ENCODE data around the gene VPS72.
A peak's percentile ranks its signal among the peaks of the same experiment; 100 is the strongest.

VPS72 gene

DNA sequence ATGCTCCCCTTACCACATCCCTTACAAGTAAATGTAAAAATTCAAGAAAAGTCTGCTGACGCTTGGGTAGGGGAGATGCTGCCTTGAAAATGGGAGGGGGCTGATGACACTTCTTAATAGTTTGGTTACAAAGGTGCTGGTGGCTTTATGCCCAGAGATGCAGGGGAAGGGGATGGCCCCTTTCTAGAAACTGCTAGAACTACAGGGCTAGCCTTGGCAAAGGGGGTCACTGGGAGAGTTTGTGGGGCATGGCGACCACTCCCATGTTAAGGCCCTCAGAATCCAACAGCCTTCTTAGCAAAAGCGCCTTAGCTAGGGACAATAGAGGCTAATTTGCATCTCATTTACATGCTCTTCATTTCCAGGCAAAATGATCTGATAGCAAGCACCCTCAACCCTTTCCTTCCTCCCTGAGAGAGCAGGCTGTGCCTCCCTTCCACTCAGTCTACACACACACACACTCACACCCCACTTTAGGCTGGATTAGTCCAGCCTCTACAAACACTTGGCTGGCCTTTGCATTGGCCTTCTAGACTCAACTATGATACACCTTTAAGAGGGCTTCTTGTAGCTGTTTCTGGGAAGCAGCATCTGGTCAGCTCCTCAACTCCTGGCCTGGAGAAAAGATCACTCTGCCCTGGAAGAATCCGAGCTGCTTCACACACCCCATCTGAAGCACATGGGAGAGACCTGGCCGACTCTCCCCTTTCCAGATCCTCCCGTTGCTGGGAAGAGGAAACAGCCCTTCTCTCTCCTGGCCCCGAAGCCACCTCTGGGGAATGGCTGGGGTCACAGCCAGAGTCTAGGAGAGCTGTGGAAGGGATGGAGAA, 45.3 kb downstream of the VPS72 start:
- no peak for DNase-seq

DNA sequence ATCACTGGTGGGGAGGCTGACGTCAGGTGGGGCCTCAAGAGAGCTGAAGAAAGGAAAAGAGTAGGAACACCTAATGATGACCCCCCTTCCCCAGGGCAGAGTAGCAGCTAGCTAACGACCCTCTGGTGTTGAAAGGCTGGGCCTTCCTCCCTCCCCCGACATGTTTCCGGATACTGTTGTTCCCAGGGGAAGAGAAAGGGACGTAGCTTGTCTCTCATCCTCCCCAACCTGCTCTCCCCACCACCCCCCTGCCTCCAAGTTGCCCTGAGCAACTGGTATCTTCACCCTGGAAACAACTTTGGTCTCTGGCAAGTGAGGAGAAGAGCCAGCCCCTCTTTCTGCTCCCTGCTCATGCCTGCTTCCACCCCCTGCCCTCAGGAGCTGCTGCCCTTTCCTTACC, 46.0 kb downstream of the VPS72 start:
- DNase-seq: no peak

DNA sequence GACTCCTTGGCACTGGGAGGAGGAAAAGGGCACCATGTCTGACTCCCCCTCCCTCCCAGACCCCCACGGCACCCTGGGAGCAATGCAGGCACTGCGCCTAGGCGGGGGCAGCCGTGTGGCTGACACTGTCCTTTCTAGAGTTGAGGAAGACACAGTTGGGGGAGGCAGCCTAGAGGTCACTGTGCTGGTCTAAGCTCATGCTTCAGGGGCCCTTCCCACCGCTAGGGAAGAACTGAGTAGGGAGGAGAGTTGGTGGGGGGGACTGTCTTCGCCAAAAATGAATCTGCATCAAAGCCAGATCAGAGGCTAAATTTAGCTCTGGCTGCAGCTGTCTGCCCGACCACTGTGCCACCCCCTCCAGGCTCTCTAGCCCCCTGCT, 47.0 kb downstream of the VPS72 start:
- no peak for DNase-seq

DNA sequence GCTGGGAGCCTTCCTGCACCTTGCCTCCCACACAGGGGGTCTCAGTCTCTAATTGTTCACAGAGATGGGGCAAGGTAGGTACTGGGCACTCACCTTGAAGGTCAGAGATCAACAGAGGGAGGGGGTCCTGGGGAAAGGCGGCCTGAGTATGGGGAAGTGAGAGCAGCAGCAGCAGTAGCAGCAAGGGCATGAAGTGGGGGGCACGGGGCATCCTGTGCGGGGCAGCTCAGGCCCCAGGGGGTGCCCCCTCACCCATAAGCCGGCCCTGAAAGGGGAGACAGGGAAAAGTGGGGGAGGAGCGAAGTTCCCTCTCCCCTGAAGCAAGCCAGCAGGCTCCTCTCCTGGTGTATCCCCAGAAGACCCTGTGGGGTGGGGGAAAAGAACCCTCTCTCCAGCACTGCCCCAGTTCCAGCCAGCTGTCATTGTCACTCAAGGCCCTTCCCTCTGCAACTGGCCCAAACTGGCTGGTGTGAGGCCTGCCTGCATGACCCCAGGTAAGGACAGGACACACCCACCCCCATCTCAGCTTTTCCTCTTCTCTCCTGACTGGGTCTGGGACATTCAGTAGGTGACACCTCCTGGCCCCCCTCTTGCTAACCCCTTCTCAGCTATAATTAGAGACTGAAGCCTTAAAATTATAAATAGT, 47.5 kb downstream of the VPS72 start:
- no peak for DNase-seq

DNA sequence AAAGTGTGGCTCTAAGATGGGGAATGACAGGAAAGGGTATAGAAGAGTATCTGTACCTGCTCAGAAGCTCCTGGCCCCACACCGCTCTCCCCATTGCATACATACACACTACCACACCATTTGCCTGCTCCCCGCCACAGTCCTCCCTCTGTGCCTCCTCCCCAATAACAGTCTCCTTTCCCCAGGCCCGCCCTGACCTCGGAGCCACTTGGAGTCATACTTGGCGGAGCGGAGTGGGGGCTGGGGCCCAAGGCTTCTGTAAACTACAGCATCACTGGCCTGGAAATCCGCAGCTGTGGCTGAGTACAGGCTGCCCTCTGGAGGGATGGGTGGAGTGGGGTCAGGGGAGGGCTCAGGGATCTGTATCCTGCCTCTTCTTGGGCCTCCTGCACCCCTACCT, 52.2 kb downstream of the VPS72 start:
- no peak for DNase-seq

DNA sequence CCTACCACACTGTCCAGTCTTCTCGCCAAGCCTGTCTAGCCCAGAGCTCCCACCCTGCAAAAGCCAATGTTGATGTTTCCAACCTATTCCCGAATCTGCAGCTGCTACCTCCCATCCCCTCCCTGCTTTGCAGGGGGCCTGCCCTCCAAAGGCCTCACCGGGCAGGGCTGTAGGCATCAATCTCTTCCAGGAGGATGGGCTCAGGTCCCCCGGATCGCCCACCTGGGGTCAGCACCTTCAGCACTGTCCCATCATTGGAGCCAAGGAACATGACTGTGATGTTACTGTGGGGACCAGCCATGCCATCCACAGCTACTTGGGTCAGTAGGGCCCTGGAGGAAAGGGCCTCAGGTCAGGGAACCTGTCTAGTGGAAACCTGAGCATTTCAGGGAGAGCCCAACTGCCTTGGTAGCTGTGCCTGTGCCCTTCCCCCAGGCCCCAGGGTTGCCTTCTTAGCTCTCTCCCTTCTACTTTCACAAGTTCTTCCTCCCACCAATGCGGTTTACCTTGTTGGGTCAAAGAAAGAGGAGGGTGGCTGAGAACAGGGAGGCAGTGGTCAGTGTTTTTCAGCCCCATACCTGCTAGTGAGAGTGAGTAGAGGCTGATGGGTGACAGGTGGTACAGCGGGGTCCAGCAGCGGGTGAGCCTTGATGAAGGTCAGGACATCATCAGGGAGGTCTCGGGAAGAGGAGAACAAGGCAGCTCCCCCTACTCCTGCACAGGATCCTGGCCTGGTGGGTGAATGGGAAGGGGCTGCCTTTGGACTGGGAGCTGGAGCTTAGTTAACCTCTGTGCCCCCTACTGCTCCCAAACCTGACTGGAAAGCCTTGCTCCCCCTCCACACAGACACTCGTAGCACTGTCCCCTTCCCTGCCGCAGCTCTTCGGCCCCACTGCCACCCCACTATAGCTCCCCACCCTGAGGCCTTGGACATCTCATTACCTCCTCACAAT, 54.3 kb downstream of the VPS72 start:
- DNase-seq: no peak

DNA sequence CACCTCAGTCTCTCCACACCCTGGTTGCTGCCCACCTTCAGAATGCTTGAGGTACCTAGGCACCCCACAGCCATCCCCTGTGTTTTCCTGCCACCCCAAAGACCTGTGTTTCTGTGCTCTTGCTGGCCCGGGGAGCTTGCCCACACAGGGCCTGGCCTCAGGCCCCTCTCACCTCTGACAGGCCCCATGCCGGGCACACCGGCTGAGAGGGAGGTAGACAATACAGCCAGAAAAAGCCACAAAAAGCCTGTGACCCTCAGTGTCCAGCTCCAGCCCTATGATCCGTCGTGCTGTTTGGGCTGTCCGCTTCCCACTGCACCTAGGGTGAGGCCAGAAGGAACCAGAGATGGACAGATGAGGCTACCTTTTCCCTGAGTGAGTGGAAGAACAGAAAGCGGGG, 55.0 kb downstream of the VPS72 start:
- DNase-seq: no peak

DNA sequence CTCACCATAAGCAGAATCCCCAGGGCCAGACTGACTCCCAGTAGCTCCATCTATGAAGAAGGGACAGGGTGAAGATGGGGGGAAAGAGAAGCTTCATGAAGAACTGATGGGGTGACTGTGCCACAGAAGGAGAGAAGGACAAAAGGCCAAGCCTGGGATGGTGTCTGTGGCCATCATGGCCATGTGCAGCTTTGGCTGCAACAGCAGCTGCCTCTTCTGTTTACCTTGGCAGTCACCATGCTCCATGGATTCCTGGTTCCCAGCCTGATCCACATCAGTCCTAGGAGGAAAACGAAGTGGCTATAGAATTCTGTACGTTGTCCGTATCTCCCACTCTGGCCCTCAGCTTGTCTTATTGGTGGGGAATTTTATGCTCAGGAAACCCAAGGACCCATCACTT, 55.6 kb downstream of the VPS72 start:
- DNase-seq: no peak

DNA sequence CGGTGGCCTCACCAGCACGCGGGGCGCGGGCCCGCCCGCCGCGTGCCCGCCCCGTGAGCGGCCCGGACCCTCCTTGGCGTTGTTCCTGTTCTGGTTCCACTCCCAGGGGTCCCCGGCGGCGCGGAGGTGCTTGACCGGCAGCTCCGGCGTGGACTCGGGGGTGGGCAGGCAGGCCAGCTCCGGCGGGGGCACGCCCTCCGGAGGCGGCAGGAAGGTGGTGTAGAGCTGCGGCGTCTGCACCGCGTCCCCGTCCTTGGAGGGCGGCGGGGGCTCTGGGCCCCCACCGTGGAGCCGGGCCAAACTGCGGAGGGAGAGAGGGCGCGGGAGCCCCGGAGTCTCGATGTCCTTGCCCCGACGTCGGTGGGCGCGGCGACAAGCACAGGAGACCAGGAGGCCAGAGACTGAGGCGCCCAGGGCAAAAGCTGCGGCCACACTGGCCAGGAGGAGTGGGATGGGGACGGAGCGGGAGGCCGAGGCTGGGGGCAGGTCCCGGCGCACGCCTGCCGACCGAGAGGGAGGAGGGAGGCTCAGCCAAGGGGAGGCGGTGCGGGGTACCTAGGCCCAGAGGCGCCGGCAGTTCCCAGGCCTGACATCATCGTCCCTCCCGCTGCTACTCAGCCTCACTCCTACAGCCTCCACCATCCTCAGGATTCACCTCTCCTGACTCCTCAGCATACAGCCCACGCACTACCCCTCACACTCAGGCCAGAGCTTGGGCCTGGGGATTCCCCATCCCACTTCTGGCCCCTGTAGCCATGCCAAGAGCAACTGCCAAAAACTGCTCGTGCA, 56.8 kb downstream of the VPS72 start:
- no peak for DNase-seq

DNA sequence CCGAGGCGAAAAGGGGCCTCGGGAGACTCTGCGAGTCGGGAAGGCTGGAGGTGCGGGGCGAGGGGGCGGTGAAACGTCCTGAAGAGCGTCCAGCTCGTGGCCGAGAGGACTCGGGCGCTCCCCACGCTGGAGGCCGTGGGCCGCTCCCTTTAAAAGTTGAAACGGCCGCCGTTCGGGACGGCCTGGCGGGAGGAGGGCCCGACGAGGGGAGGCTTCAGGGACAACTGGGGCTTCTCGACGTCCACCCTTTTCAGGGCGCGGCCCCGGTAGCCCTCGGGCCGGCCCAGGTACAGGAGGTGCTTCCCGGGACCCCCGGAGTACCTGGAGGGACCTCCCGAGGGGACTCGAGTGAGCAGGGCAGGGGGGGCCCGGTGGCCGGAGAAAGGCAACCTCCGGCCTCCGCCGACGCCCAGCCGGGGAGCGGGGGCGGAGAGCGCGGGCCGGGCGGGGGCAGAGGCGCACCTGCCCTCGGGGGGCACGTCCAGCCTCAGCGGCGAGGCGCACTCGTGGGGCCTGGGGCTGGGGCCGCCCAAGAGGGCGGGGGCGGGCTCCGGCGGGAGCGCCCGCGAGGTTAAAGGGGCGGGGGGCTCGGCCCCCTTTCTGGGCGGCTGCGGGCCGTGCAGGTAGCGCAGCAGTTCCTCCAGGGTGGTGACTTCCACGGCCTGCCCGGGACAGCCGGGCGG, 57.5 kb downstream of the VPS72 start:
- DNase-seq: no peak

DNA sequence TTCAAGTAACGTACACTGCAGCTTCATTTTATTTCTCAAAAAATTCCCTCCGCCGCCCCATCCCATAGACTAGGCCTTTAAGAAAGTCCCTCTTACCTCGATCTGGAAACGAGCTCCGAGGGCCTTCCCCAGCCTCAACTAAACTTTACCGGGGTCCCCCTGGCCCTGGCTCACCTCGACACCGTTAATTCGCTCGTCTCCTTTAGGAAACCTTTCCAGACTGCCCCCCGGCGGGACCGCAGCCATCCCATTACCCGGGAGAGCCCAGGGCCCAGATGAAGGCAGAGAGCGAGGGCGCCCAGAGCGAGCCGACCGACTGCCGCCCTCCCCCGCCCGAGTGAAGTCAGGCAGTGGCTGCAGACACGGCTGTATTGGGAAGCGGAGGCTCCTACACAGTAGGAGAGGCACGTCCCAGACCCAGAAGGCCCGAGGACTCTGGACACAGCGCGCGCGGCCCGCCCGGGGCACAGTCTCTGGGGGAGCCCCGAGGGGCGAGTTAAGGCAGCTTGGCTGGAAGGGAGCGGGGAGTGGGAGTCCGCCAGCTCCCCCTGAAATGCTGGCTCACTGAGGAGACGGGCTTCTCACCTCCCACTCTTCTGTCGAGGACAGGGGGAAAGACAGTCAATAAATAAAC, 58.2 kb downstream of the VPS72 start:
- DNase-seq: no peak

DNA sequence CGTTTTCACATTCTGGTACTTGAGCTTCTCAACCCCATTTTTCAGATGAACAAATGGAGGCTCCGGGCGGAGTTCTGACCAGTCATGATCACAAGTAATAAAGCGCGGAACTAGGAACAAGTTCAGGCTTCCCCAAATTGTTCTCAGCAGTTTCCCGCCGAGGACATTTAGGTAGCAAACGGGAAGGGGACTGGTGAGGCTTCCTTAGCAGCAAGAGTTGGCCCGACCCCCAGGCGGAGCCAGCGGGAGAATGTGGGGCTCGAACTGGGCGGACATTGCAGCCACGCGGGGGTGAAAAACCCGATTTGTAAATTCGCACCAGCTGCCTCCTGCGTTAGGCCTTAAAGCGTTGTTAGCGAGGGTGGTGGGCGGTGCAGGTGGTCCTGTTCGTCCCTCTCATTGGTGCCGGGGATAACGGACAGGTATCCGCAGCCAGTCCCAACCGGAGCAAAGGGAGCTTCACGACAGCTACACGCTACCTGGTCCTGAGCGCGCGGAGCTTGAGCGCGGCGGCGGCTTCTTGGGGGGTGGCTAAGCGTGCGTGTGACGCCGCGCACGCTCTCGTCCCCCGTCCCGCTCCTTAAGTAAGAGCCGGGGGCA, 58.9 kb downstream of the VPS72 start:
- DNase-seq: peak; percentile 73 to 86

DNA sequence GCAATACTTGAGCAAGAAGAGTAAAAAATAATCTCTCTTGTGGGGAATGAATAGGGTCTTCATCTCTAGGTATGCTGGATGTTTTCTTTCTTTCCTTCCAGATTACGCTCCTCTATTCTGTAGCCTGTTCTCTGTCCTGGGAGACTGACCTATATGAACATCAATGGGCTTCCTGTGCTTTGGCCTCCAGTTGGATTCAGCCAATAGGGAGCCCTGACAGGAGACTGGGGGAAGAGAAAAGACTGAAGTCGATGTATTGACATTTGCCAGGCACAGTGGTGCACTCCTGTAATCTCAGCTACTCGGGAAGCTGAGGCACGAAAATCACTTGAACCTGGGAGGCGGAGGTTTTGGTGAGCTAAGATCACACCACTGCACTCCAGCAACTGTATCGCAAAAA, 61.2 kb downstream of the VPS72 start:
- no peak for DNase-seq

Measured in stimulated activated CD4-positive, alpha-beta T cell treated with anti-CD3 and anti-CD28 coated beads, Interleukin-4, amount 100 ng/mL, for 4 hours (primary cell).